Superior temporal gyrus (tissue), 1 donor: ENCODE results near the gene THAP3.
"Not testable (repeated sequence)": the region's sequence is repeated elsewhere in the genome, so short reads cannot be mapped to it uniquely, and the experiment has no call there.

Experiments
- DNase-seq: peaks from one replicate; pipeline ENCODE4 v3.0.0-alpha.2; 2016; ENCODE audit errors: extremely low spot score

THAP3 gene

GRCh38 chr1:6635161-6635909 lies 10.7 kb downstream of the THAP3 start:
- no peak for DNase-seq

GRCh38 chr1:6635910-6636760 lies 11.5 kb downstream of the THAP3 start:
- no peak for DNase-seq

GRCh38 chr1:6636778-6637177 lies 12.1 kb downstream of the THAP3 start:
- not testable (repeated sequence) for DNase-seq

- DNase-seq: no peak
These were observed 13.1 kb downstream of the THAP3 start for GRCh38 chr1:6637770-6638169.

GRCh38 chr1:6638226-6638625 lies 13.6 kb downstream of the THAP3 start:
- peak; percentile 60 for DNase-seq

- DNase-seq: not testable (repeated sequence)
These were observed 16.2 kb downstream of the THAP3 start for GRCh38 chr1:6640867-6641266.

- no peak for DNase-seq
These were observed 20.4 kb downstream of the THAP3 start for GRCh38 chr1:6645018-6645417.

- peak; percentile 75 for DNase-seq
These were observed 22.0 kb downstream of the THAP3 start for GRCh38 chr1:6646499-6647148.

- DNase-seq: no peak
These were observed 23.9 kb downstream of the THAP3 start for GRCh38 chr1:6648556-6648955.

- no peak for DNase-seq
These were observed 27.2 kb downstream of the THAP3 start for GRCh38 chr1:6651909-6652308.

- DNase-seq: no peak
These were observed 28.3 kb downstream of the THAP3 start for GRCh38 chr1:6652986-6653385.

GRCh38 chr1:6653436-6654290 lies 29.0 kb downstream of the THAP3 start:
- DNase-seq: no peak

GRCh38 chr1:6657138-6657537 lies 32.5 kb downstream of the THAP3 start:
- no peak for DNase-seq

- DNase-seq: no peak
These were observed 33.8 kb downstream of the THAP3 start for GRCh38 chr1:6658359-6659060.

GRCh38 chr1:6660415-6661049 lies 35.9 kb downstream of the THAP3 start:
- no peak for DNase-seq

- DNase-seq: not testable (repeated sequence)
These were observed 37.8 kb downstream of the THAP3 start for GRCh38 chr1:6662468-6662867.

- no peak for DNase-seq
These were observed 42.0 kb downstream of the THAP3 start for GRCh38 chr1:6666696-6667095.

GRCh38 chr1:6667139-6667538 lies 42.5 kb downstream of the THAP3 start:
- no peak for DNase-seq

- DNase-seq: no peak
These were observed 43.8 kb downstream of the THAP3 start for GRCh38 chr1:6668503-6668902.

GRCh38 chr1:6672558-6672957 lies 47.9 kb downstream of the THAP3 start:
- no peak for DNase-seq
